ENCODE results near the gene BIRC2. TPM values are rescaled to one million over a fixed set of nuclear protein-coding genes. Genes with fewer than 3 reads are reported as not detected.
"Not testable (repeated sequence)": the region's sequence is repeated elsewhere in the genome, so short reads cannot be mapped to it uniquely, and the experiment has no call there.

BIRC2 gene
- total RNA-seq, result 10 to 100 TPM; 45.4 to 55.3 TPM
- polyA plus RNA-seq (2013, experiment 1 of 2), result 50.3 TPM
- 37.7 TPM for polyA plus RNA-seq (2013, experiment 2 of 2)
- long read RNA-seq, experiment 1, transcript BIRC2-201 (9 exons, 3,743 nt), result major isoform, 5 of 24 reads
- long read RNA-seq, experiment 1, partial matches to known transcripts, result 11 of 24 reads
- long read RNA-seq, experiment 1, other reads (novel, unspliced or antisense), result 8 of 24 reads
- long read RNA-seq, experiment 2, transcript BIRC2-201 (9 exons, 3,743 nt), result major isoform, 134 of 192 reads
- long read RNA-seq, experiment 2, partial matches to known transcripts, result 14 of 192 reads
- long read RNA-seq, experiment 2, other reads (novel, unspliced or antisense), result 40 of 192 reads
- long read RNA-seq, experiment 3, full-length matches to known transcripts, result 260 of 356 reads
- long read RNA-seq, experiment 3, partial matches to known transcripts, result 32 of 356 reads
- long read RNA-seq, experiment 3, other reads (novel, unspliced or antisense), result 64 of 356 reads
- long read RNA-seq, experiment 4, transcript BIRC2-201 (9 exons, 3,743 nt), result major isoform, 5 of 30 reads
- long read RNA-seq, experiment 4, partial matches to known transcripts, result 5 of 30 reads
- long read RNA-seq, experiment 4, other reads (novel, unspliced or antisense), result 15 of 30 reads

GRCh38 chr11:102346748-102347461, at the start of gene BIRC2:
BIRC2 (plus strand) TSS chr11:102347214; CDS start chr11:102349855, 2,641 bp downstream.
- H3K9ac ChIP-seq (ENCODE audit: extremely low read depth, low read length, poor library complexity, severe bottlenecking), result peak within 1 kb of the TSS; percentile 95
- no peaks in the 10 kb centered on the region for H3K9me3 ChIP-seq (ENCODE audit: control insufficient read depth, low read length)
- H3K9me3 Mint-ChIP-seq, result no peaks in the 10 kb centered on the region
- H3K36me3 ChIP-seq (ENCODE audit: control insufficient read depth, insufficient read depth, low read length), result peaks cover 20% of the 10 kb centered on the region
- no peaks in the 10 kb centered on the region for H3K27me3 Mint-ChIP-seq (ENCODE audit: insufficient read depth)
- peak; percentile 97 for DNase-seq
- no peaks in the 10 kb centered on the region for H3K27me3 ChIP-seq (ENCODE audit: control insufficient read depth, insufficient read depth, low read length, poor library complexity, severe bottlenecking)
- WGBS, 2 experiments (ENCODE audit: insufficient coverage in 1 of 2, insufficient read length in 1 of 2), result 0% methylated on average over 50 to 77 of the region's 77 CpGs
- peak within 1 kb of the TSS; percentile 92 for H3K4me3 Mint-ChIP-seq
- H3K4me3 ChIP-seq (ENCODE audit: low read length), result peak within 1 kb of the TSS; percentile 96
- peaks cover 28% of the 10 kb centered on the region for H3K4me1 Mint-ChIP-seq
- peak within 1 kb of the TSS; percentile 97 for H3K27ac Mint-ChIP-seq
- H3K4me1 ChIP-seq (ENCODE audit: control insufficient read depth, insufficient read depth, low read length), result peaks cover 3% of the 10 kb centered on the region
- TF ChIP-seq, protein P1, sequence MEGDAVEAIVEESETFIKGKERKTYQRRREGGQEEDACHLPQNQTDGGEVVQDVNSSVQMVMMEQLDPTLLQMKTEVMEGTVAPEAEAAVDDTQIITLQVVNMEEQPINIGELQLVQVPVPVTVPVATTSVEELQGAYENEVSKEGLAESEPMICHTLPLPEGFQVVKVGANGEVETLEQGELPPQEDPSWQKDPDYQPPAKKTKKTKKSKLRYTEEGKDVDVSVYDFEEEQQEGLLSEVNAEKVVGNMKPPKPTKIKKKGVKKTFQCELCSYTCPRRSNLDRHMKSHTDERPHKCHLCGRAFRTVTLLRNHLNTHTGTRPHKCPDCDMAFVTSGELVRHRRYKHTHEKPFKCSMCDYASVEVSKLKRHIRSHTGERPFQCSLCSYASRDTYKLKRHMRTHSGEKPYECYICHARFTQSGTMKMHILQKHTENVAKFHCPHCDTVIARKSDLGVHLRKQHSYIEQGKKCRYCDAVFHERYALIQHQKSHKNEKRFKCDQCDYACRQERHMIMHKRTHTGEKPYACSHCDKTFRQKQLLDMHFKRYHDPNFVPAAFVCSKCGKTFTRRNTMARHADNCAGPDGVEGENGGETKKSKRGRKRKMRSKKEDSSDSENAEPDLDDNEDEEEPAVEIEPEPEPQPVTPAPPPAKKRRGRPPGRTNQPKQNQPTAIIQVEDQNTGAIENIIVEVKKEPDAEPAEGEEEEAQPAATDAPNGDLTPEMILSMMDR (conservative IDR thresholded peaks at IDR 0.05), result peak; percentile 80
- H3K36me3 Mint-ChIP-seq (ENCODE audit: low read depth), result peaks cover 21% of the 10 kb centered on the region
- H3K27ac ChIP-seq (ENCODE audit: low read depth, low read length), result peak within 1 kb of the TSS; percentile 92

DNA sequence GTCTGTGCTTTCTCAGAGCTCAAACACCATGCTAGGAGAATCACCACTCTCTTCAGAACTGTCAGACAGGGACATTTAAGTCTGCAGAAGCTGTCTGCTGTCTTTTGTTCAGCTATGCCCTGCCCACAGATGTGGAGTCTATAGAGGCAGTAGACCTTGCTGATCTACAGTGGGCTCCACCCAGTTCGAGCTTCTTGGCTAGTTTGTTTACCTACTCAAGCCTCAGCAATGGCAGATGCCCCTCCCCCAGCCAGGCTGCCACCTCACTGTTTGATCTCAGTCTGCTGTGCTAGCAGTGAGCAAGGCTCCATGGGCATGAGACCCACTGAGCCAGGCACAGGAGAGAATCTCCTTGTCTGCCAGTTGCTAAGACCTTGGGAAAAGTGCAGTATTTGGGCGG, 46.2 kb upstream of the BIRC2 start:
- not testable (repeated sequence) for H3K36me3 Mint-ChIP-seq (ENCODE audit: low read depth); H3K4me3 Mint-ChIP-seq; H3K27me3 ChIP-seq (ENCODE audit: control insufficient read depth, insufficient read depth, low read length, poor library complexity, severe bottlenecking); H3K27ac Mint-ChIP-seq; H3K4me1 ChIP-seq (ENCODE audit: control insufficient read depth, insufficient read depth, low read length); H3K27me3 Mint-ChIP-seq (ENCODE audit: insufficient read depth); DNase-seq; H3K4me1 Mint-ChIP-seq; H3K27ac ChIP-seq (ENCODE audit: low read depth, low read length); H3K9ac ChIP-seq (ENCODE audit: extremely low read depth, low read length, poor library complexity, severe bottlenecking); H3K36me3 ChIP-seq (ENCODE audit: control insufficient read depth, insufficient read depth, low read length); H3K4me3 ChIP-seq (ENCODE audit: low read length)
- 50 to 95% methylated on average over 1 to 2 of the region's 2 CpGs for WGBS, 2 experiments (ENCODE audit: insufficient coverage in 1 of 2, insufficient read length in 1 of 2)
- peaks cover 38% of the 10 kb centered on the region for H3K9me3 Mint-ChIP-seq
- H3K9me3 ChIP-seq (ENCODE audit: control insufficient read depth, low read length), result peaks cover 16% of the 10 kb centered on the region

GRCh38 chr11:102302241-102302640, 44.8 kb upstream of the BIRC2 start:
- WGBS, 2 experiments (ENCODE audit: insufficient coverage in 1 of 2, insufficient read length in 1 of 2), result 86 to 93% methylated on average over 1 of the region's 1 CpG
- Mint-ChIP-seq H3K4me1 (peaks cover 14% of the 10 kb centered on the region), H3K4me3 (no peak overlapping the region), H3K27ac (no peak overlapping the region), H3K9me3 (peaks cover 31% of the 10 kb centered on the region), H3K27me3 (ENCODE audit: insufficient read depth) (peaks cover 5% of the 10 kb centered on the region), H3K36me3 (ENCODE audit: low read depth) (no peaks in the 10 kb centered on the region)
- no peak for DNase-seq
- TF ChIP-seq, protein P1 (conservative IDR thresholded peaks at IDR 0.05), result no peak
- Histone ChIP-seq H3K9ac (ENCODE audit: extremely low read depth, low read length, poor library complexity, severe bottlenecking) (no peak overlapping the region), H3K27ac (ENCODE audit: low read depth, low read length) (no peak overlapping the region), H3K36me3 (ENCODE audit: control insufficient read depth, insufficient read depth, low read length) (no peaks in the 10 kb centered on the region), H3K4me1 (ENCODE audit: control insufficient read depth, insufficient read depth, low read length) (peaks cover 6% of the 10 kb centered on the region), H3K9me3 (ENCODE audit: control insufficient read depth, low read length) (peaks cover 16% of the 10 kb centered on the region), H3K27me3 (ENCODE audit: control insufficient read depth, insufficient read depth, low read length, poor library complexity, severe bottlenecking) (no peaks in the 10 kb centered on the region), H3K4me3 (ENCODE audit: low read length) (no peak overlapping the region)
